Midbrain (tissue), 1 donor: ENCODE results near the gene CCDC146.
A peak's percentile ranks its signal among the peaks of the same experiment; 100 is the strongest.
"Not testable (repeated sequence)": the region's sequence is repeated elsewhere in the genome, so short reads cannot be mapped to it uniquely, and the experiment has no call there.

Experiments
- DNase-seq: peaks from one replicate; lab custom pipeline; 2025; lab: John Stamatoyannopoulos, UW

CCDC146 gene

GRCh38 chr7:77329466-77330168, 207.2 kb downstream of the CCDC146 start:
- no peak for DNase-seq

GRCh38 chr7:77330169-77330882, 207.9 kb downstream of the CCDC146 start:
- no peak for DNase-seq

GRCh38 chr7:77331938-77332695, 209.7 kb downstream of the CCDC146 start:
- DNase-seq: peak; percentile 86

DNA sequence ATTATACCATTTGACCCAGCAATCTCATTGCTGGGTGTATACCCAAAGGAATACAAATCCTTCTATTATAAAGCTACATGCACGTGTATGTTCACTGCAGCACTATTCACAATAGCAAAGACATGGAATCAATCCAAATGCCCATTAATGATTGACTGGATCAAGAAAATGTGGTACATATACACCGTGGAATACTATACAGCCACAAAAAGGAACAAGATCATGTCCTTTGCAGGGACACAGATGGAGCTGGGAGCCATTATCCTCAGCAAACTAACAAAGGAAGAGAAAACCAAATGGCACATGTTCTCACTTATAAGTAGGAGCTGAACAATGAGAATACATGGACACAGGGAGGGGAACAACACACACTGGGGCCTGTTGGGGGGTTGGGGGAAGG, 211.6 kb downstream of the CCDC146 start:
- DNase-seq: not testable (repeated sequence)

DNA sequence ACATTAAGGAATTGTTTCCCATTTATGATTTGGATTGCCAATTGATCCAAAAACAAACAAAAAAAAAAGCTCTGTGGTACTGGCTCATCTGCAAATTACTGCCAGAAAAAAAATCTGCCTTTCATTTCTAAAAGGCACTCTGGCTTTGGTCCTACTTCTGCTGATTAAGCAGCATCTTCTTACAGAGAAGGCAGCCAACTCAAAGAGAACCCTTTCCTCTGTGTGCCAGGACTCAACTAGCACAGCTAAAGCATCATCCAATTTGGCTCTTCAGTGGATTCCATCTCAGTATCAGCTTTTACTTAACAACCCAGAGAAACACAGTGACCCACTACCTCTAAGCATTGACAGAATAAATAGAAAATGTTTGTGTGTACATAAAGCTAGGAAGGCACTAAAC, 213.2 kb downstream of the CCDC146 start:
- no peak for DNase-seq

- DNase-seq: no peak
Measured at GRCh38 chr7:77337456-77337990, 215.1 kb downstream of the CCDC146 start.

GRCh38 chr7:77338260-77338659, 215.8 kb downstream of the CCDC146 start:
- no peak for DNase-seq

- no peak for DNase-seq
Measured at GRCh38 chr7:77338883-77339629, 216.6 kb downstream of the CCDC146 start.

GRCh38 chr7:77339726-77340125, 217.3 kb downstream of the CCDC146 start:
- no peak for DNase-seq
